Suprapubic skin (tissue), 3 donors: Measurements from ENCODE around the gene DDR1.

Experiments
- CTCF ChIP-seq, 2 donors: fragments of 200-600 bp in 1 of 2; fragments of 450-650 bp in 1 of 2; sonication (generic) in 1 of 2; IDR thresholded peaks; one replicate each; pipeline ENCODE4 v1.5.1; 2016 to 2019; ENCODE audit warnings: antibody characterized with exemption in 2 of 2, mild to moderate bottlenecking in 1 of 2, moderate library complexity in 1 of 2
- POLR2AphosphoS5 ChIP-seq, 3 donors: sonication (generic); formaldehyde crosslinking; IDR thresholded peaks; one replicate each; pipeline ENCODE4 v1.6.1; 2017; ENCODE audit warnings: antibody characterized with exemption in 3 of 3

GRCh38 chr6:30913721-30914075 lies 29.4 kb downstream of the DDR1 start:
- TF ChIP-seq CTCF (IDR thresholded peaks at IDR 0.05) (no peak), POLR2AphosphoS5 (IDR thresholded peaks at IDR 0.05) (no peak)
